Stimulated activated naive CD8-positive, alpha-beta T cell treated with anti-CD3 and anti-CD28 coated beads, Interleukin-15, amount 100 ng/mL, for 72 hours (primary cell): ENCODE data around the gene PEX3.

Source experiments
- ATAC-seq: fragments of 150-1000 bp; cut with Tn5 transposase; 2 replicates; pipeline ENCODE4 v1.10.0; 2021; ENCODE audit warnings: mild to moderate bottlenecking, moderate library complexity
- DNase-seq, 2 donors: peaks; one replicate each; pipeline ENCODE4 v3.0.0; 2021 to 2022
- H3K27ac Mint-ChIP-seq, 2 donors: one replicate each; pipeline ENCODE4 v1.8.0; 2022; ENCODE audit warnings: mild to moderate bottlenecking in 2 of 2, mixed read lengths in 2 of 2, moderate library complexity in 2 of 2
- H3K27me3 Mint-ChIP-seq: one replicate; pipeline ENCODE4 v1.8.0; 2022; ENCODE audit warnings: mixed read lengths
- H3K4me1 Mint-ChIP-seq: one replicate; pipeline ENCODE4 v1.8.0; 2022; ENCODE audit warnings: mild to moderate bottlenecking, mixed read lengths
- H3K4me3 Mint-ChIP-seq, 2 donors: one replicate each; pipeline ENCODE4 v1.8.0; 2022; ENCODE audit warnings: mild to moderate bottlenecking in 2 of 2, mixed read lengths in 2 of 2, moderate library complexity in 1 of 2
- H3K9me3 Mint-ChIP-seq, 2 donors: one replicate each; pipeline ENCODE4 v1.8.0; 2022; ENCODE audit warnings: mixed read lengths in 2 of 2

The PEX3 gene

GRCh38 chr6:143510991-143511891, 60.6 kb downstream of the PEX3 start, which contains the start of gene FUCA2:
Gene FUCA2 (minus strand): TSS chr6:143511720. CDS start chr6:143511634, 86 bp downstream.
- H3K27ac Mint-ChIP-seq: peak within 1 kb of the TSS; percentile 98 to 99
- H3K27me3 Mint-ChIP-seq: no peaks in the 10 kb centered on the region
- ATAC-seq: peak; percentile 87
- peak; percentile 50 to 72 for DNase-seq
- H3K4me1 Mint-ChIP-seq: peaks cover 20% of the 10 kb centered on the region
- H3K4me3 Mint-ChIP-seq: peak within 1 kb of the TSS; percentile 99
- H3K9me3 Mint-ChIP-seq: no peaks in the 10 kb centered on the region

- H3K4me3 Mint-ChIP-seq: no peak overlapping the region
- no peak overlapping the region for H3K27ac Mint-ChIP-seq
- ATAC-seq (no peak), DNase-seq (peak; percentile 15 to 23)
- peaks cover 28% of the 10 kb centered on the region for H3K4me1 Mint-ChIP-seq
- no peaks in the 10 kb centered on the region for H3K9me3 Mint-ChIP-seq
- H3K27me3 Mint-ChIP-seq: no peaks in the 10 kb centered on the region
Measured at GRCh38 chr6:143513410-143513809, 62.8 kb downstream of the PEX3 start.

- H3K9me3 Mint-ChIP-seq: no peaks in the 10 kb centered on the region
- H3K27ac Mint-ChIP-seq: no peak overlapping the region
- H3K4me1 Mint-ChIP-seq: peaks cover 28% of the 10 kb centered on the region
- DNase-seq (no peak), ATAC-seq (no peak)
- H3K27me3 Mint-ChIP-seq: no peaks in the 10 kb centered on the region
- no peak overlapping the region for H3K4me3 Mint-ChIP-seq
Measured at GRCh38 chr6:143515061-143515760, 64.6 kb downstream of the PEX3 start.

GRCh38 chr6:143515766-143516355, 65.3 kb downstream of the PEX3 start:
- Mint-ChIP-seq H3K4me3 (no peak overlapping the region), H3K27ac (peak overlapping the region in 1 of 2 donors; percentile 42), H3K27me3 (no peaks in the 10 kb centered on the region), H3K4me1 (peaks cover 28% of the 10 kb centered on the region), H3K9me3 (no peaks in the 10 kb centered on the region)
- no peak for DNase-seq
- no peak for ATAC-seq

- ATAC-seq: no peak
- Mint-ChIP-seq H3K27me3 (no peaks in the 10 kb centered on the region), H3K4me1 (peaks cover 18% of the 10 kb centered on the region), H3K27ac (no peak overlapping the region), H3K4me3 (no peak overlapping the region), H3K9me3 (no peaks in the 10 kb centered on the region)
- no peak for DNase-seq
Measured at GRCh38 chr6:143516690-143517446, 66.3 kb downstream of the PEX3 start.

- H3K27ac Mint-ChIP-seq: no peak overlapping the region
- DNase-seq: no peak
- H3K27me3 Mint-ChIP-seq: no peaks in the 10 kb centered on the region
- H3K4me3 Mint-ChIP-seq: no peak overlapping the region
- H3K4me1 Mint-ChIP-seq: peaks cover 15% of the 10 kb centered on the region
- ATAC-seq: no peak
- H3K9me3 Mint-ChIP-seq: no peaks in the 10 kb centered on the region
Measured at GRCh38 chr6:143517447-143517773, 66.8 kb downstream of the PEX3 start.

GRCh38 chr6:143522039-143522600, 71.5 kb downstream of the PEX3 start:
- DNase-seq (no peak), ATAC-seq (no peak)
- H3K4me1 Mint-ChIP-seq: no peaks in the 10 kb centered on the region
- no peak overlapping the region for H3K4me3 Mint-ChIP-seq
- peaks cover 5 to 7% of the 10 kb centered on the region in 2 donors for H3K9me3 Mint-ChIP-seq
- H3K27ac Mint-ChIP-seq: no peak overlapping the region
- no peaks in the 10 kb centered on the region for H3K27me3 Mint-ChIP-seq

- Mint-ChIP-seq H3K27ac (no peak overlapping the region), H3K4me1 (peaks cover 11% of the 10 kb centered on the region), H3K9me3 (peaks cover 5 to 7% of the 10 kb centered on the region in 2 donors), H3K27me3 (no peaks in the 10 kb centered on the region), H3K4me3 (no peak overlapping the region)
- no peak for ATAC-seq
- no peak for DNase-seq
Measured at GRCh38 chr6:143525356-143525755, 74.8 kb downstream of the PEX3 start.

GRCh38 chr6:143527677-143528076, 77.1 kb downstream of the PEX3 start:
- H3K27me3 Mint-ChIP-seq: no peaks in the 10 kb centered on the region
- DNase-seq (no peak), ATAC-seq (no peak)
- peaks cover 5 to 7% of the 10 kb centered on the region in 2 donors for H3K9me3 Mint-ChIP-seq
- peaks cover 11% of the 10 kb centered on the region for H3K4me1 Mint-ChIP-seq
- H3K27ac Mint-ChIP-seq: no peak overlapping the region
- no peak overlapping the region for H3K4me3 Mint-ChIP-seq

GRCh38 chr6:143528164-143528811, 77.7 kb downstream of the PEX3 start:
- H3K4me1 Mint-ChIP-seq: peaks cover 11% of the 10 kb centered on the region
- peak overlapping the region; percentile 27 to 77 for H3K27ac Mint-ChIP-seq
- H3K27me3 Mint-ChIP-seq: no peaks in the 10 kb centered on the region
- ATAC-seq (no peak), DNase-seq (no peak)
- H3K9me3 Mint-ChIP-seq: peaks cover 5 to 7% of the 10 kb centered on the region in 2 donors
- H3K4me3 Mint-ChIP-seq: peak overlapping the region in 1 of 2 donors; percentile 31

GRCh38 chr6:143529095-143529494, 78.5 kb downstream of the PEX3 start:
- no peak overlapping the region for H3K4me3 Mint-ChIP-seq
- peaks cover under 1% of the 10 kb centered on the region in 2 donors for H3K9me3 Mint-ChIP-seq
- ATAC-seq (no peak), DNase-seq (no peak)
- no peak overlapping the region for H3K27ac Mint-ChIP-seq
- no peaks in the 10 kb centered on the region for H3K27me3 Mint-ChIP-seq
- peaks cover 11% of the 10 kb centered on the region for H3K4me1 Mint-ChIP-seq

- DNase-seq (no peak), ATAC-seq (no peak)
- Mint-ChIP-seq H3K4me1 (peaks cover 11% of the 10 kb centered on the region), H3K4me3 (no peak overlapping the region), H3K9me3 (no peaks in the 10 kb centered on the region), H3K27ac (no peak overlapping the region), H3K27me3 (no peaks in the 10 kb centered on the region)
Measured at GRCh38 chr6:143531720-143532499, 81.3 kb downstream of the PEX3 start.

GRCh38 chr6:143535189-143535614, 84.6 kb downstream of the PEX3 start:
- Mint-ChIP-seq H3K4me1 (peaks cover 16% of the 10 kb centered on the region), H3K9me3 (no peaks in the 10 kb centered on the region), H3K4me3 (no peak overlapping the region), H3K27me3 (no peaks in the 10 kb centered on the region), H3K27ac (no peak overlapping the region)
- DNase-seq (no peak), ATAC-seq (no peak)

GRCh38 chr6:143536461-143536865, 85.9 kb downstream of the PEX3 start:
- peaks cover 18% of the 10 kb centered on the region for H3K4me1 Mint-ChIP-seq
- peak overlapping the region; percentile 54 to 67 for H3K4me3 Mint-ChIP-seq
- no peaks in the 10 kb centered on the region for H3K9me3 Mint-ChIP-seq
- H3K27me3 Mint-ChIP-seq: no peaks in the 10 kb centered on the region
- peak; percentile 56 to 60 for DNase-seq
- peak; percentile 78 for ATAC-seq
- H3K27ac Mint-ChIP-seq: no peak overlapping the region
